Activated naive CD8-positive, alpha-beta T cell treated with anti-CD3 and anti-CD28 coated beads, Interleukin-2, amount 10 ng/mL, durations not matched to agents 7 days and 5 days (primary cell): ENCODE results near the gene KIF3B. TPM values are rescaled to one million over a fixed set of nuclear protein-coding genes. Genes with fewer than 3 reads are reported as not detected.

Source experiments
- ATAC-seq: fragments of 150-1000 bp; cut with Tn5 transposase; one replicate; pipeline ENCODE4 v1.10.0; 2021; ENCODE audit warnings: low read depth, moderate library complexity
- POLR2A ChIA-PET: fragments of 350-600 bp; sonication (Branson Sonifier 250); formaldehyde crosslinking; loops from one replicate; lab custom pipeline; 2021; ENCODE audit warnings: antibody characterized with exemption; lab: Charles Lee
- DNase-seq: peaks from one replicate; pipeline ENCODE4 v3.0.0; 2021
- H3K27ac Mint-ChIP-seq: one replicate; pipeline ENCODE4 v1.8.0; 2022; ENCODE audit warnings: mild to moderate bottlenecking, mixed read lengths
- H3K27me3 Mint-ChIP-seq: one replicate; pipeline ENCODE4 v1.8.0; 2022; ENCODE audit warnings: mild to moderate bottlenecking, moderate library complexity, mixed read lengths
- H3K36me3 Mint-ChIP-seq: one replicate; pipeline ENCODE4 v1.8.0; 2021; ENCODE audit warnings: mild to moderate bottlenecking, mixed read lengths
- H3K4me1 Mint-ChIP-seq: one replicate; pipeline ENCODE4 v1.8.0; 2021; ENCODE audit warnings: mixed read lengths
- H3K4me3 Mint-ChIP-seq: one replicate; pipeline ENCODE4 v1.8.0; 2022; ENCODE audit warnings: mild to moderate bottlenecking, moderate library complexity, mixed read lengths
- H3K9me3 Mint-ChIP-seq: one replicate; pipeline ENCODE4 v1.8.0; 2021; ENCODE audit warnings: mixed read lengths
- total RNA-seq, 2 experiments: library from RNA; stranded (reverse); gene quantifications; one replicate each; pipeline ENCODE4 v1.2.3, GENCODE V29; 2021

KIF3B gene
- total RNA-seq, 2 experiments from 2014 or later: 14.3 to 14.4 TPM

- no peaks in the 10 kb centered on the region for H3K27me3 Mint-ChIP-seq
- ATAC-seq (no peak), DNase-seq (no peak)
- no peaks in the 10 kb centered on the region for H3K9me3 Mint-ChIP-seq
- H3K27ac Mint-ChIP-seq: no peak overlapping the region
- H3K36me3 Mint-ChIP-seq: peaks cover 13% of the 10 kb centered on the region
- POLR2A ChIA-PET: no interaction called here
- peaks cover 21% of the 10 kb centered on the region for H3K4me1 Mint-ChIP-seq
- H3K4me3 Mint-ChIP-seq: no peak overlapping the region
Measured at GRCh38 chr20:32289661-32290431, 12.4 kb downstream of the KIF3B start.

GRCh38 chr20:32291166-32291565, 13.7 kb downstream of the KIF3B start:
- no peak for ATAC-seq
- H3K9me3 Mint-ChIP-seq: no peaks in the 10 kb centered on the region
- peaks cover 13% of the 10 kb centered on the region for H3K36me3 Mint-ChIP-seq
- no peaks in the 10 kb centered on the region for H3K27me3 Mint-ChIP-seq
- H3K4me1 Mint-ChIP-seq: peaks cover 9% of the 10 kb centered on the region
- DNase-seq: no peak
- no peak overlapping the region for H3K4me3 Mint-ChIP-seq
- no peak overlapping the region for H3K27ac Mint-ChIP-seq
- POLR2A ChIA-PET: no interaction called here

DNA sequence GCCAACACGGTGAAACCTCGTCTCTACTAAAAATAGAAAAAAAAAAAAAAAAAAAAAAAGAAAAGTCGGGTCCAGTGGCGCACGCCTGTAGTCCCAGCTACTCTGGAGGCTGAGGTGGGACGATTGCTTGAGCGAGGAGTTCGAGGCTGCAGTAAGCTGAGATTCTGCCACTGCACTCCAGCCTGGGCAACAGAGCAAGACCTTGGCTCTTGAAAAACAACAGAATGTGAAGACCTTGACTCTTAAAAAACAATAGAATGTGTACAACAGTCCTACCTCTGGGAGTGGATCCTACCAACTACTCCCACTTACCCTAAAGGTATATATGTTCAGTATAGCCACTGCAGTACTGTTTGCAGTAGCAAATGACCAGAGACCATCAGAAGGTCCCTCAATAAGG, 15.1 kb downstream of the KIF3B start:
- DNase-seq (no peak), ATAC-seq (no peak)
- no peaks in the 10 kb centered on the region for H3K9me3 Mint-ChIP-seq
- peaks cover 1% of the 10 kb centered on the region for H3K4me1 Mint-ChIP-seq
- H3K36me3 Mint-ChIP-seq: peaks cover 15% of the 10 kb centered on the region
- no peak overlapping the region for H3K4me3 Mint-ChIP-seq
- no peaks in the 10 kb centered on the region for H3K27me3 Mint-ChIP-seq
- no peak overlapping the region for H3K27ac Mint-ChIP-seq
- POLR2A ChIA-PET: interaction anchor here (1.5 kb wide), 1 partner anchor 15 kb away, joined by 3 read pairs; the partner anchor contains the start of gene KIF3B

GRCh38 chr20:32294071-32294470, 16.6 kb downstream of the KIF3B start:
- no peaks in the 10 kb centered on the region for H3K9me3 Mint-ChIP-seq
- H3K27ac Mint-ChIP-seq: no peak overlapping the region
- POLR2A ChIA-PET: interaction anchor here (1.5 kb wide), 1 partner anchor 17 kb away, joined by 3 read pairs; the partner anchor contains the start of gene KIF3B

DNA sequence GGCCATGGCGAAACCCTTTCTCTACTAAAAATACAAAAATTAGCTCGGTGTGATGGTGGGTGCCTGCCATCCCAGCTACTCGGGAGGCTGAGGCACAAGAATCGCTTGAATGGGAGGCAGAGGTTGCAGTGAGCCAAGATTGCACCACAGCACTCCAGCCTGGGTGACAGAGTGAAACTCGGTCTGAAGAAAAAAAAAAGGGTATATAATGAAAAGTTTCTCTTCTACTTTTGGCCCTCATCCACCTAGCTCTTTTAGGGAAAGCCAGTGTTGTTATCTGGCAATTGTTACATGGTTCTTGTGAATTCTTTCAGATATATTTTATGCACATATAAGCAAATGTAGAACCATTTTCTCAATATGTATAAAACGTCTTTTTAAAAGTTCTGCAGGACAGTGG, 19.0 kb downstream of the KIF3B start:
- POLR2A ChIA-PET: no interaction called here
- Mint-ChIP-seq H3K27ac (no peak overlapping the region), H3K27me3 (no peaks in the 10 kb centered on the region), H3K9me3 (no peaks in the 10 kb centered on the region), H3K36me3 (peaks cover 4% of the 10 kb centered on the region), H3K4me3 (no peak overlapping the region), H3K4me1 (peaks cover 3% of the 10 kb centered on the region)
- no peak for DNase-seq
- ATAC-seq: no peak

More at GRCh38 chr20:32294071-32294470, 16.6 kb downstream of the KIF3B start:
- ATAC-seq: no peak
- Mint-ChIP-seq H3K4me3 (no peak overlapping the region), H3K27me3 (no peaks in the 10 kb centered on the region), H3K36me3 (peaks cover 12% of the 10 kb centered on the region), H3K4me1 (peaks cover 4% of the 10 kb centered on the region)
- no peak for DNase-seq

- Mint-ChIP-seq H3K27me3 (no peaks in the 10 kb centered on the region), H3K27ac (no peak overlapping the region), H3K9me3 (no peaks in the 10 kb centered on the region), H3K36me3 (peaks cover 5% of the 10 kb centered on the region), H3K4me3 (no peak overlapping the region), H3K4me1 (peaks cover 6% of the 10 kb centered on the region)
- POLR2A ChIA-PET: no interaction called here
- DNase-seq (no peak), ATAC-seq (no peak)
Measured at GRCh38 chr20:32296819-32297420, 19.5 kb downstream of the KIF3B start.

- no peak for ATAC-seq
- H3K4me1 Mint-ChIP-seq: peaks cover 6% of the 10 kb centered on the region
- POLR2A ChIA-PET: no interaction called here
Measured at GRCh38 chr20:32297439-32297838, 20.0 kb downstream of the KIF3B start.

DNA sequence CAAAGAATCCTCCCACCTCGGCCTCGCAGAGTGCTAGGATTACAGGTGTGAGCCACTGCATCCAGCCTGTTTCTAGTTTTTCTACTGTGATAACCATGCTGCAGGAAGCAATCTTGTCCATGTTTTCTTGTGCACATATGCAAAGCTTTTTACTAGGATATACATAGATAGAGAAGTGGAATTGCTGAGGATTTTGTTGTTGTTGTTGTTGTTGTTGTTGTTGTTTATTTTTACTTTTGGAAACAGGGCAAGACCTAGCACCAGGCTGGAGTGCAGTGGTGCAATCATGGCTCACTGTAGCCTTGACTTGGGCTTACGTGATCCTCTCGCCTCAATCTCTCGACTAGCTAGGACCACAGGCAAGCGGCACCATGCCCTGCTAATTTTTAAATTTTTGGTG, 23.2 kb downstream of the KIF3B start:
- no peaks in the 10 kb centered on the region for H3K9me3 Mint-ChIP-seq
- H3K4me3 Mint-ChIP-seq: no peak overlapping the region
- peaks cover 6% of the 10 kb centered on the region for H3K4me1 Mint-ChIP-seq
- POLR2A ChIA-PET: no interaction called here
- peaks cover 5% of the 10 kb centered on the region for H3K36me3 Mint-ChIP-seq
- no peaks in the 10 kb centered on the region for H3K27me3 Mint-ChIP-seq
- no peak for DNase-seq
- ATAC-seq: no peak
- no peak overlapping the region for H3K27ac Mint-ChIP-seq

More at GRCh38 chr20:32297439-32297838, 20.0 kb downstream of the KIF3B start:
- Mint-ChIP-seq H3K27me3 (no peaks in the 10 kb centered on the region), H3K36me3 (peaks cover 5% of the 10 kb centered on the region), H3K4me3 (no peak overlapping the region), H3K9me3 (no peaks in the 10 kb centered on the region), H3K27ac (no peak overlapping the region)
- no peak for DNase-seq

DNA sequence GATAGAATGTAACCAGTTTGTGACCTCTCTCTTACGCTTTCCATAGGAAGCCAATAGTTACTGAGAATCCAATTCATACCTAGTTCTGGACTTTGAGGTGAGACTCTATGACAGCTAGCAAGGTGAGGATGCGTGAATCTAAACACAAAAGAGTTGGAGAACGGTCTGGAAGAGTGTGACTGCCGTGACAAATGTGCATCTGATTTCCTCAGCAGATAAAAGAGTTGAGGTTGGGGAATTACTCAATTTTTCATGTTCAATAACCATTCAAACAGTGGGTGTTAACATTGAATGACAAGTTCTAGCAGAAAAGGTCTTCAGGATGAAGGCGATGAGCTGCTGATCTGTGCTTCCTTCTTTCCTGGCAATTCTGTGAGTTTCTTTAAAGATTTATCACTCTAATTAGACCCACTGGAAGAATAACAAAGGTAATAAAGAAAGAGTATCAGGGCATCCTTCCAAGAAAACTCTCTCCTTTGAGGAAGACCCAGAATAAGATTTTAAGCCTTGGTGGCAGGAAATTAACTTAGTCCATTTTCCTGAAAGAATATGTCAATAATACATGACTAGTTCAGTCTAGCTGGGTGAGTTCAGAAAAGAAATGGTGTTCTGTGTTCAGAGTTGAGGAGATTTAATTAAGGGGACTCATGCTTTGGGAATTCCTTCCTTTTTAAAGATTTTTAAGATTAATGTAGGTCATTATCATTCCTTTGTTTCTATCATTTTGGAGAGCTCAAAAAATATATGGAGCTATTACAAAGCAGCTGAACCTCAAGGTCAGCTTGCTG, 24.5 kb downstream of the KIF3B start:
- Mint-ChIP-seq H3K9me3 (no peaks in the 10 kb centered on the region), H3K36me3 (peaks cover 4% of the 10 kb centered on the region), H3K27me3 (no peaks in the 10 kb centered on the region), H3K27ac (no peak overlapping the region), H3K4me3 (no peak overlapping the region), H3K4me1 (peaks cover 6% of the 10 kb centered on the region)
- POLR2A ChIA-PET: interaction anchor here (0.6 kb wide), 1 partner anchor 31 kb away, joined by 3 read pairs; no protein-coding TSS in a partner anchor
- ATAC-seq (no peak), DNase-seq (no peak)

GRCh38 chr20:32302507-32302872, 25.0 kb downstream of the KIF3B start:
- DNase-seq (no peak), ATAC-seq (no peak)
- POLR2A ChIA-PET: interaction anchor here (0.6 kb wide), 1 partner anchor 31 kb away, joined by 3 read pairs; no protein-coding TSS in a partner anchor
- peaks cover 4% of the 10 kb centered on the region for H3K36me3 Mint-ChIP-seq
- H3K27ac Mint-ChIP-seq: no peak overlapping the region
- no peaks in the 10 kb centered on the region for H3K9me3 Mint-ChIP-seq
- H3K4me3 Mint-ChIP-seq: no peak overlapping the region
- H3K27me3 Mint-ChIP-seq: no peaks in the 10 kb centered on the region
- H3K4me1 Mint-ChIP-seq: peaks cover 6% of the 10 kb centered on the region

- Mint-ChIP-seq H3K9me3 (no peaks in the 10 kb centered on the region), H3K36me3 (peaks cover 4% of the 10 kb centered on the region), H3K27ac (no peak overlapping the region), H3K4me1 (peaks cover 3% of the 10 kb centered on the region), H3K4me3 (no peak overlapping the region), H3K27me3 (no peaks in the 10 kb centered on the region)
- POLR2A ChIA-PET: no interaction called here
- DNase-seq (no peak), ATAC-seq (no peak)
Measured at GRCh38 chr20:32304131-32304746, 26.8 kb downstream of the KIF3B start.

DNA sequence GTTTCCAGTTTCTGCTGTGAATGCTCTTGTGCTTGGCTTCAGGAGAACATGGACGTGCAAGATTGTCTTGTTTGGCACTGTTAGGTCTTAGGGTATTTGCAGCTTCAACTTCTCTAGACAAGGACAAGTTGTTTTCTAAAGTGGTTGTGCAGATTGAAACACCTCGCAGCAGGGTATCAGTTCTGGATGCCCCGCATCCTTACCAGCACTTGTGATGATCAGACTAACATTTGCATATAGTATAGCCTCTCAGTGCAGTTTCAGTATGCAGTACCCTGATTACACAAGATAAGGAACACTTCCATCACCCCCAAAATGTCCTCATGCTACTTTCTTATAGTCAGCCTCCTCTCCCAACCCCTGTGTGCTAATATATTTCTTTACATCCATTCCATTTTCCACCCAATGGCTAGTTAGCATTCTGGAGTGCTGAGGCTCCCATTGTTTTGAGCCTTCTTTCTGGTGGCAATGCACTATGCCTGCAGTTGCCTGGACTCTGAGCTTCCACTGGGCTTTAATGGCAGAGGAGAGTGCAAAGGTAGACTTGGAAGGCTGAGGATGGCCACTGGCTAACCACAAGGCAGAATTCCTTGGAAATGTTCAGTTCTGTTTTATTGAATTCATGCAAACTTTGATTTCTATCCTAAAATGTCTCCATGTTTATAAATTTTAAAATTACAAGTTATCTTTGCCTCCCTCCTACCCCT, 35.4 kb downstream of the KIF3B start:
- no peaks in the 10 kb centered on the region for H3K27me3 Mint-ChIP-seq
- peaks cover 2% of the 10 kb centered on the region for H3K9me3 Mint-ChIP-seq
- H3K4me1 Mint-ChIP-seq: peaks cover 6% of the 10 kb centered on the region
- POLR2A ChIA-PET: no interaction called here
- no peak overlapping the region for H3K27ac Mint-ChIP-seq
- no peak for ATAC-seq
- H3K4me3 Mint-ChIP-seq: no peak overlapping the region
- peaks cover 36% of the 10 kb centered on the region for H3K36me3 Mint-ChIP-seq
- no peak for DNase-seq
